Mesothelial cell of epicardium (in vitro differentiated cells): Measurements from ENCODE around the gene GNA14. TPM values are rescaled to one million over a fixed set of nuclear protein-coding genes. Genes with fewer than 3 reads are reported as not detected.
A peak's percentile ranks its signal among the peaks of the same experiment; 100 is the strongest.
"Not testable (repeated sequence)": the region's sequence is repeated elsewhere in the genome, so short reads cannot be mapped to it uniquely, and the experiment has no call there.

Experiments
- DNase-seq, 2 experiments: peaks; one replicate each; pipeline ENCODE4 v3.0.0; 2021; ENCODE audit warnings: low spot score in 2 of 2; ENCODE audit not compliant: unreplicated experiment in 2 of 2
- H3K27ac Mint-ChIP-seq: 2 replicates; pipeline ENCODE4 v1.8.0; 2021; ENCODE audit warnings: mixed read lengths
- H3K27me3 Mint-ChIP-seq: 2 replicates; pipeline ENCODE4 v1.8.0; 2021; ENCODE audit warnings: low read depth, mixed read lengths
- H3K36me3 Mint-ChIP-seq: 2 replicates; pipeline ENCODE4 v1.8.0; 2021; ENCODE audit warnings: mixed read lengths
- H3K4me1 Mint-ChIP-seq: 2 replicates; pipeline ENCODE4 v1.8.0; 2021; ENCODE audit warnings: mixed read lengths
- H3K4me3 Mint-ChIP-seq: 2 replicates; pipeline ENCODE4 v1.8.0; 2021; ENCODE audit warnings: mild to moderate bottlenecking, moderate library complexity, mixed read lengths
- H3K9me3 Mint-ChIP-seq: 2 replicates; pipeline ENCODE4 v1.8.0; 2021; ENCODE audit warnings: mixed read lengths
- CTCF ChIP-seq: fragments of 200-600 bp; sonication (generic); IDR thresholded peaks from one replicate; pipeline ENCODE4 v1.5.0; 2021; ENCODE audit warnings: antibody characterized with exemption; ENCODE audit not compliant: unreplicated experiment
- total RNA-seq: library from RNA; stranded (reverse); gene quantifications from 3 replicates; pipeline ENCODE4 v1.2.1, GENCODE V29; 2021

GNA14 gene
- total RNA-seq, 1 donor from 2014 or later = 0.22 TPM

DNA sequence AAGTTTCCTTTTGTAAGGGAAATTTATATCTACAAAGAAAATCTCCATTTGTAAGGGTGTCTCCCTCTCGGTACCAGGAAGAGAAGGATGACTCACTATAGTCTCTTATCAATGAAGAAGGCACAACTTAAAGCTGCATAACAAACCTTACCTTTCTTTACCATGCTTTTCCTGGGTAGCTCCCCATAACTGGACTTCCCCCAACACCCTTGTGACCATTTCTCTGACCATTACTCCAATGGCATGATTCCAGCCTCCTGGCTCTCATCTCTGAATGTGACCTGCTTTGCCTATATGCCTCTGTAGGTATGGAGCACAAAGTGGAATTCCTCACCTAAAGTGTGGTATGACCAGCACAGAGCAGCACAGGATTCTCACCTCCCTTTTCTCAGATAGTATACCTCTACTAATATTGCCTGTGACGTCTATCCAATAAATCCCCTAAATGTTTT, 62.8 kb downstream of the GNA14 start:
- no peaks in the 10 kb centered on the region for H3K36me3 Mint-ChIP-seq
- DNase-seq = no peak
- H3K9me3 Mint-ChIP-seq = no peaks in the 10 kb centered on the region
- H3K27ac Mint-ChIP-seq = no peak overlapping the region
- TF ChIP-seq CTCF = no peak
- no peak overlapping the region for H3K4me3 Mint-ChIP-seq
- H3K27me3 Mint-ChIP-seq = peaks cover 7% of the 10 kb centered on the region
- H3K4me1 Mint-ChIP-seq = peaks cover 16% of the 10 kb centered on the region

GRCh38 chr9:77584927-77585326, 63.2 kb downstream of the GNA14 start:
- H3K4me3 Mint-ChIP-seq, H3K27ac Mint-ChIP-seq, DNase-seq, H3K9me3 Mint-ChIP-seq, H3K36me3 Mint-ChIP-seq, H3K27me3 Mint-ChIP-seq: not testable (repeated sequence)
- H3K4me1 Mint-ChIP-seq = peaks cover 16% of the 10 kb centered on the region

DNA sequence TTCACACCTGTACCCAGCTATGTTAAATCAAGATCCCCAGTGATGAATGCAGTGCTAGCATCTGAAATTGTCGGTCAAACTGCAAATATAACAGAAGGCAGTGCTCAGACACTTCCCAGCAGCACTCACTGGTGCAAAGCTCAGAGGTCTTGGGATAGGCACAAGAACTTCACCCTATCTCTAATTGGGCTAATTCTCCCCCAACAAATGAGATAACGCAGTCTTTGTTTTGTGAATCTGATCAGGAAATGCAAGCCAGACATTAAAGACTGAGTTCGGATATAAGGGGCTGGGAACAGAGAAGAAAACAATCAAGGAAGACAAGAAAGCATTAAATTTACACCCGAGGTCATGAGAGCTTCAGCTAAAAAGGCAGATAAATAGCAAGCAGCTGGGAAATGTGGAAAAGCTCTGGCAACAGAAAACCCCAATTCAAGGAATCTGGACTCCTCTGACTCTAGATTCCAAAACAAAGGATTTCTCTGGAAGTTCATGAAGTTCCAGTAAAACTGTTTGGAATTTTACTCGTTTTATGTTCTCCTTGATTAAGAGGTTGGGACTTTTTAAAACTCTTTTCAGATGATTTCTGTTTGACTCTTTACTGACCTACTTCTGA, 65.1 kb downstream of the GNA14 start:
- peaks cover 13% of the 10 kb centered on the region for H3K4me1 Mint-ChIP-seq
- no peak overlapping the region for H3K4me3 Mint-ChIP-seq

DNA sequence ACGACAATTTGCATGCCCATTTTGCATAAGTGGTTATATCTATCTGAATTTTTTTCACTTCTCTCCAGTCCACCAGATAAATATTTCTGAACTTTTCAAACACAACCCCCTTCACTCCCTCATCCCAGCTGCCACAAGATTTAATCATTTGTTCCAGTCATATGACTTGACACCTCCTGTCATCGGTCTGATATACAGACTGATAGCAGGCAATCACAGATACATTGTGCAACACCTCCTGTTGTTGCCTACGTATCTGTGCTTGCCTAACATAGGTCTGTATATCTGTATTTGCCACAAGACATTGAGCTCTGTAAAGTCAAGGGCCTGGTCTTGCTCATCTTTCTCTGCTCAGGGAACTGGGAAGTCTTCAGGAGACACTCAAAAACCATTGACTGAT, 65.6 kb downstream of the GNA14 start:
- Mint-ChIP-seq H3K9me3 (no peaks in the 10 kb centered on the region), H3K4me1 (peaks cover 13% of the 10 kb centered on the region), H3K4me3 (no peak overlapping the region), H3K36me3 (no peaks in the 10 kb centered on the region), H3K27ac (no peak overlapping the region), H3K27me3 (peaks cover 7% of the 10 kb centered on the region)
- DNase-seq = no peak
- no peak for TF ChIP-seq CTCF

More for the DNA sequence above, 65.1 kb downstream of the GNA14 start:
- H3K36me3 Mint-ChIP-seq = no peaks in the 10 kb centered on the region
- no peak for TF ChIP-seq CTCF
- peaks cover 7% of the 10 kb centered on the region for H3K27me3 Mint-ChIP-seq
- H3K27ac Mint-ChIP-seq = peak overlapping the region; percentile 2
- H3K9me3 Mint-ChIP-seq = no peaks in the 10 kb centered on the region
- no peak for DNase-seq

- no peak for TF ChIP-seq CTCF
- H3K4me3 Mint-ChIP-seq = no peak overlapping the region
- H3K27ac Mint-ChIP-seq = no peak overlapping the region
- peaks cover 2% of the 10 kb centered on the region for H3K27me3 Mint-ChIP-seq
- DNase-seq = no peak
- H3K9me3 Mint-ChIP-seq = no peaks in the 10 kb centered on the region
- H3K4me1 Mint-ChIP-seq = no peaks in the 10 kb centered on the region
- no peaks in the 10 kb centered on the region for H3K36me3 Mint-ChIP-seq
Measured at GRCh38 chr9:77575785-77576184, 72.3 kb downstream of the GNA14 start.

DNA sequence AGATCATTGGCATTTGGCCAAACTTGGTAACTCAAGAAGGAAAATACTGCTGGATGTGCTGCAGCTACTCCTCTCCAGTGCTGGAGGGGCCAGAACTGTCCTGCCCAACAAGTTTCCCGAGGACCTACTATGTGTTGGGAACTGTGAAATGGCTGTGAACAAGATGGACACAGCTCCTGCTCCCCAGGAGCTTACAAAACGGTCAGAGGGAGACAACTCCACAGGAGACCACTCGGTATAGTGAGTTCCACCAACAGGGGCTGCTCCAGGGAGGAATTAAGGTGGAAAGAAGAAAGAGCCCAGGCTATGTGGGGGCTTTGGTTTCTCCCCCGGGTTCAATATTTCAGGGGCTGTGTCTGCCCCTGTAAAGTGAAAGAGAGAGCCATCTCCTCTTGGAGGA, 78.8 kb downstream of the GNA14 start:
- H3K4me1 Mint-ChIP-seq = no peaks in the 10 kb centered on the region
- DNase-seq = no peak

More for the DNA sequence above, 78.8 kb downstream of the GNA14 start:
- Mint-ChIP-seq H3K27me3 (peaks cover 4% of the 10 kb centered on the region), H3K36me3 (no peaks in the 10 kb centered on the region), H3K9me3 (no peaks in the 10 kb centered on the region), H3K4me3 (no peak overlapping the region), H3K27ac (no peak overlapping the region)
- no peak for TF ChIP-seq CTCF
